22Rv1 (cell line): Measurements from ENCODE around the gene AMBRA1.

Experiments used
- ZFX ChIP-seq: fragments of 450-650 bp; IDR thresholded peaks from 2 replicates; pipeline ENCODE4 v1.6.1; 2017; ENCODE audit warnings: antibody characterized with exemption, borderline replicate concordance
- TF ChIP-seq, protein P1 (sequence below): fragments of 450-650 bp; IDR thresholded peaks from 2 replicates; pipeline ENCODE4 v1.5.1; 2017; ENCODE audit warnings: mild to moderate bottlenecking

DNA sequence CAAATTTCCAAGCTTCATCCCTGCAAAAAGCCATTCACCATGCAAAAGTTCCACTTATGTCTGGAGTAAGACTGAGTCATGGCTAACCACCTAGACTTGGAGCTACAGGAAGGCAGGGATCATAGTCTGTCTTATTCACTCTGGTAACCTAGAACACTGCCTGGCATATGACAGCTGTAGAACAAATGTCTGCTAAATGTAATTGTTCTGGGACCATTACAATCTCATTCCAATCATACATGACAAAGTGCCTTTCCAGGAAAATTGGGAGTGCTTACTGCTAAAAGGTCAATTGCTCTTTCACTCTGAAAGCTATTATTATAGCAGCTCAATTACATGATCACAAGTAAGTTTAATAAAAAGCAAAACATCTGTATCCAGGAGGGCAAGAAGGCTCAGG lies 103.2 kb downstream of the AMBRA1 start:
- TF ChIP-seq, protein P1, sequence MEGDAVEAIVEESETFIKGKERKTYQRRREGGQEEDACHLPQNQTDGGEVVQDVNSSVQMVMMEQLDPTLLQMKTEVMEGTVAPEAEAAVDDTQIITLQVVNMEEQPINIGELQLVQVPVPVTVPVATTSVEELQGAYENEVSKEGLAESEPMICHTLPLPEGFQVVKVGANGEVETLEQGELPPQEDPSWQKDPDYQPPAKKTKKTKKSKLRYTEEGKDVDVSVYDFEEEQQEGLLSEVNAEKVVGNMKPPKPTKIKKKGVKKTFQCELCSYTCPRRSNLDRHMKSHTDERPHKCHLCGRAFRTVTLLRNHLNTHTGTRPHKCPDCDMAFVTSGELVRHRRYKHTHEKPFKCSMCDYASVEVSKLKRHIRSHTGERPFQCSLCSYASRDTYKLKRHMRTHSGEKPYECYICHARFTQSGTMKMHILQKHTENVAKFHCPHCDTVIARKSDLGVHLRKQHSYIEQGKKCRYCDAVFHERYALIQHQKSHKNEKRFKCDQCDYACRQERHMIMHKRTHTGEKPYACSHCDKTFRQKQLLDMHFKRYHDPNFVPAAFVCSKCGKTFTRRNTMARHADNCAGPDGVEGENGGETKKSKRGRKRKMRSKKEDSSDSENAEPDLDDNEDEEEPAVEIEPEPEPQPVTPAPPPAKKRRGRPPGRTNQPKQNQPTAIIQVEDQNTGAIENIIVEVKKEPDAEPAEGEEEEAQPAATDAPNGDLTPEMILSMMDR: no peak
- no peak for TF ChIP-seq ZFX
